HCT116 (cell line): Measurements from ENCODE around the gene UAP1.

Source experiments
- CBX3 ChIP-seq: IDR thresholded peaks from 2 replicates; pipeline ENCODE4 v1.6.1; 2012; ENCODE audit warnings: low read depth
- CEBPB ChIP-seq: IDR thresholded peaks from 2 replicates; pipeline ENCODE4 v1.6.1; 2012; ENCODE audit warnings: low read depth
- CTCF ChIP-seq, 3 experiments: fragments of 200-600 bp in 1 of 3; sonication (generic) in 1 of 3; IDR thresholded peaks in 2 of 3; conservative IDR thresholded peaks in 1 of 3; 2 replicates each; pipeline ENCODE4 v1.5.1; 2012 to 2017; ENCODE audit warnings: low read depth in 2 of 3, low read length in 2 of 3, antibody characterized with exemption in 1 of 3, borderline replicate concordance in 1 of 3, control low read depth in 1 of 3, mild to moderate bottlenecking in 1 of 3, mixed read lengths in 1 of 3, mixed run types in 1 of 3, moderate library complexity in 1 of 3; ENCODE audit not compliant: insufficient read depth in 1 of 3
- EZH2 ChIP-seq: fragments of 200-600 bp; sonication (generic); IDR thresholded peaks from 2 replicates; pipeline ENCODE4 v1.6.1; 2017; ENCODE audit warnings: antibody characterized with exemption, mixed run types
- EZH2phosphoT487 ChIP-seq: fragments of 200-600 bp; IDR thresholded peaks from 2 replicates; pipeline ENCODE4 v1.6.1; 2018; ENCODE audit warnings: antibody characterized with exemption, borderline replicate concordance
- POLR2A ChIP-seq: IDR thresholded peaks from 2 replicates; pipeline ENCODE4 v1.7.0; 2011; ENCODE audit warnings: borderline replicate concordance; ENCODE audit not compliant: insufficient read depth, insufficient read length; ENCODE audit errors: extremely low read depth
- POLR2AphosphoS5 ChIP-seq: IDR thresholded peaks from 2 replicates; pipeline ENCODE4 v1.6.1; 2011; ENCODE audit warnings: mild to moderate bottlenecking, low read depth, low read length, moderate library complexity
- REST ChIP-seq: IDR thresholded peaks from 2 replicates; pipeline ENCODE4 v1.6.1; 2012; ENCODE audit warnings: low read depth
- SRF ChIP-seq: IDR thresholded peaks from 2 replicates; pipeline ENCODE4 v1.6.1; 2012; ENCODE audit warnings: low read depth
- YY1 ChIP-seq: IDR thresholded peaks from 2 replicates; pipeline ENCODE4 v1.6.1; 2011; ENCODE audit warnings: low read length, low read depth, moderate library complexity, mild to moderate bottlenecking; ENCODE audit not compliant: insufficient replicate concordance; ENCODE audit errors: extremely low read depth
- ZBTB33 ChIP-seq: IDR thresholded peaks from 2 replicates; pipeline ENCODE4 v1.6.1; 2011; ENCODE audit warnings: mild to moderate bottlenecking, low read length, moderate library complexity; ENCODE audit not compliant: insufficient replicate concordance; ENCODE audit errors: extremely low read depth
- TF ChIP-seq, protein P1 (sequence below): IDR thresholded peaks from 2 replicates; pipeline ENCODE4 v1.6.1; 2012
- TF ChIP-seq, protein P2 (sequence below): IDR thresholded peaks from 2 replicates; pipeline ENCODE4 v1.6.1; 2012

DNA sequence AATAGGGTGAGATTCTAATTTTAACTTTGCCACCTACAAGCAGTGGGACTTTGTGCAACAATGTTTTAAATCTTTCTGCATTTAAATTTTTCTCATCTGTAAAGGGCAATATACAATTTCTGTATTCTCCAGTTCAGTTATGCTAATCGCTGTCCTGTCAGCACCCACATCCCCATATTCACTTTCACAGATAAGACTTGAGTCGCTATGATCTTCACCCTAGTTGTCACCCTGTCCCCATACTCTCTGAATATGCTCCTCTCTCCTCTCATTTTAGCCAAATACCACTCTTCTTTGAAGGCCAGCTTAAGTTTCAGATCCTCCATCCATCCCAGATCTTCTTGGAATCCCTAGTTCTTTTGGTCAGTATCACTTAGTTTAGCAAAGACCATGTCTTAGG lies 79.6 kb downstream of the UAP1 start:
- TF ChIP-seq, protein P1, sequence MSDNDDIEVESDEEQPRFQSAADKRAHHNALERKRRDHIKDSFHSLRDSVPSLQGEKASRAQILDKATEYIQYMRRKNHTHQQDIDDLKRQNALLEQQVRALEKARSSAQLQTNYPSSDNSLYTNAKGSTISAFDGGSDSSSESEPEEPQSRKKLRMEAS = no peak
- no peak for TF ChIP-seq POLR2A
- no peak for TF ChIP-seq CTCF (IDR thresholded peaks at IDR 0.05 in 2 of 3, conservative IDR thresholded peaks at IDR 0.05 in 1 of 3; ENCODE audit: borderline replicate concordance in 1 of 3, insufficient read depth in 1 of 3, low read depth in 2 of 3, low read length in 2 of 3)
- no peak for TF ChIP-seq EZH2
- TF ChIP-seq REST = no peak
- TF ChIP-seq EZH2phosphoT487 = no peak
- no peak for TF ChIP-seq POLR2AphosphoS5
- TF ChIP-seq SRF = no peak
- TF ChIP-seq YY1 = no peak
- TF ChIP-seq CBX3 = no peak
- TF ChIP-seq, protein P2, sequence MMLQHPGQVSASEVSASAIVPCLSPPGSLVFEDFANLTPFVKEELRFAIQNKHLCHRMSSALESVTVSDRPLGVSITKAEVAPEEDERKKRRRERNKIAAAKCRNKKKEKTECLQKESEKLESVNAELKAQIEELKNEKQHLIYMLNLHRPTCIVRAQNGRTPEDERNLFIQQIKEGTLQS = no peak
- TF ChIP-seq CEBPB = no peak
- no peak for TF ChIP-seq ZBTB33
